GM21447 (cell line): ENCODE measurements around the gene NCR3LG1.
"Not testable (repeated sequence)": the region's sequence is repeated elsewhere in the genome, so short reads cannot be mapped to it uniquely, and the experiment has no call there.

Experiments
- ATAC-seq: cut with Tn5 transposase; IDR thresholded peaks from one replicate; pipeline ENCODE4 v1.9.1; 2021; ENCODE audit not compliant: unreplicated experiment

Gene NCR3LG1

GRCh38 chr11:17408641-17409040, 57.0 kb downstream of the NCR3LG1 start:
- ATAC-seq: no peak

GRCh38 chr11:17410606-17411379, 59.2 kb downstream of the NCR3LG1 start:
- ATAC-seq: no peak

GRCh38 chr11:17411418-17411817, 59.8 kb downstream of the NCR3LG1 start:
- ATAC-seq: no peak

DNA sequence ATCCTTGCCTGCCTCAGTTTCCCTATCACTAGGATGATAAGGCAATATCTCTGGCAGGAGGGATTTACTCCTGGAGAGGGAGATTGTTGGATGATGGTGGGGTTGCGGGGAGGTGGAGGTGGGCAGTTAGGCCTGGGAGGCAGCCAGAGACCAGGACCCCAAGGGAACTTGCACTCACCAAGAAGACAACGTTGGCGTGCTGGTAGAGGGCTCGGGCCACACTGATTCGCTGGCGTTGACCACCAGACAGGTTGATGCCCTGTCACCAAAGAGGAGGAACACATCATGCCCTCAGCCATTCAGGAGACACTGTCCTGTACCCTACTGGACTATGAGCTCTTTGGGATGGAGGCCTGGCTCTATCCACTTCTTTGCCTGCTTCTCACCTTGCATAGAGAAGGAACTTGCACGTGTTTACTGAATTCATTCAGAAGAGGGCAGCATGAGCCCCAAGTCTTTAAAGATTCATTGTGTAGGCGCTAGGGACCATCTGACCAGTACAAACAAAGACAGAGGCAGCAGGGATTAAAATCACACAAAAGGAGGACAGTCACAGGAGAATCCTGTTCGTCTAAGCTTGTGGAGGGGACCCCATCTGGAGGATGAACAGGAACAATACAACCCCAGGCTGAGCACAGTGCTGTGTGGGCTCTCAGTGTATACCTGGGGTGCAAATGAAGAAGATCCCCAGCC, 61.0 kb downstream of the NCR3LG1 start:
- ATAC-seq: no peak

GRCh38 chr11:17413414-17414316, 62.1 kb downstream of the NCR3LG1 start:
- no peak for ATAC-seq

DNA sequence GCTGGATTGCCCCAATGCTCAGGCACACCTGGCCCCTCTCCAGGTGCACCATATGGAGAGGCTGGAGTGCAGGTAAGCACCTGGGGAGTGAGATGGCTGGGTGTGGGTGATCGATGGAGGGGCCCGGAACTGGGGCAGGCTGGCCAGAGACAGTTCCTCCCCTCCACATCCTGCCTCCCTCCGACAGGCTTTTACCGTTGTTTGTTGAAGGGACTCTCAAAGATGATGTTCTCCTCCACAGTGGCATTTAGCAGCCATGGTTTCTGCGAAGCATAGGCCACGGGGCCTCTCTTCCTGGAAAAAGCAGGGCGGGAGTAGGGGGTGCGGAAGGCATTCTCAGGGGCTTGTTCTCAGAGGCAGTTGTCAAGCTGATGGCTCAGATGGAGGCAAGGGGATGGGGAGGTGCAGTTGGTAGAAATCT, 62.7 kb downstream of the NCR3LG1 start:
- no peak for ATAC-seq

GRCh38 chr11:17414992-17415391, 63.4 kb downstream of the NCR3LG1 start:
- no peak for ATAC-seq

DNA sequence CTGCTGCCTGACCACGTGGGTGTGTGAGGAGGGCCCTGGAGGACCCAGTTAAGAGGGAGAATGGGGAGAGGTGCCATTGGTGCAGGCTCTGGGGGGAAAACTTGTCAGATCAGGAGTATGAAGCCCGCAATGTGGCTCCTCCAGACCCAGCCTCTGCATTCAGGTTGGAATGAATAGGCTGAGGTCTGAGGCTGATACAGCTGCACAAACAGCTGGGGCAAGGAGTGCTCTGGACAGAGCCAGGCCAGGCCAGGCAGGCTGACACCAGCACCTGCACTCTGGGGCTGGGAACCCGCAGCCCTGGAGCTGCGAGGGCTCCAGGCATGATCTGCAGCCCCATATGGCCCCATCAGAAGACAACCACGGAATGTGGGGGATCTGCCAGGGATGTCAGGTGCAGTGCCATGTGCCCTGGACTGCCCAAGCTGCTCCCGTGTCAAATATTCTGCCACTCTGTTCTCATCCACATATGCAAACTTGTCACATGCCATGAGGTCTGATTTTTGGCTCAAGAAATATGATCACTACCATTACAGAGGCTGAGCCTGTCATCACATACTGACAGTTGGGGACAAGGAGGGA, 64.0 kb downstream of the NCR3LG1 start:
- no peak for ATAC-seq

GRCh38 chr11:17416492-17416891, 64.9 kb downstream of the NCR3LG1 start:
- no peak for ATAC-seq

DNA sequence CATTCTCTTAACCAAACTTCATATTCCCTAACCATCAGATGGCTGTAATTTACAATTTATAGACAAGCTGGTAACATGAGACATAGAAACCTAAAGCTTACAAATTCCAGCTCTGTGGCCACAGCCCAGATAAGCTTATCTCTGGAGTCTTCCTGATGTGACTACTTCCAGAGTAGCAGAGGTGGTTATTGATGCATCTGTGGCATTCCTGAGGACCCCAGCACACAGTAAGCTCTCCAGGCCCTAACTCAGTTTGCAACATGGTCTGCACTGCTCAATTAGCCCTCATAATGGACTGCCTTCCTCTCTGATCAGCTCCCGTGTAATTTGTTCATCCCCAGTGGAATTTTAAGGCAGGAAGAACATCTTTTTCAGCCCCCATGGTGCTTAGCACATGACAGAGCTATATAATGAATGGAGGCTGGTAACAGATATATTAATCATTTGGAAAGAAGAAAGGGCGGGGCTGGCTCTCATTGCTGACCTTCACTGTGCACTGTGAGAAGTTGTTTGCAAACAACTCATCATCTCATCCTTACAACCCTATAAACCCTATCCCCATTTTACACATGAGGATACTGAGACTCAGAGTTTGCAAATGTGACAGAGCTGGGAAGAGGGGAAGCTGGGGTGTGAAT, 67.0 kb downstream of the NCR3LG1 start:
- ATAC-seq: no peak

DNA sequence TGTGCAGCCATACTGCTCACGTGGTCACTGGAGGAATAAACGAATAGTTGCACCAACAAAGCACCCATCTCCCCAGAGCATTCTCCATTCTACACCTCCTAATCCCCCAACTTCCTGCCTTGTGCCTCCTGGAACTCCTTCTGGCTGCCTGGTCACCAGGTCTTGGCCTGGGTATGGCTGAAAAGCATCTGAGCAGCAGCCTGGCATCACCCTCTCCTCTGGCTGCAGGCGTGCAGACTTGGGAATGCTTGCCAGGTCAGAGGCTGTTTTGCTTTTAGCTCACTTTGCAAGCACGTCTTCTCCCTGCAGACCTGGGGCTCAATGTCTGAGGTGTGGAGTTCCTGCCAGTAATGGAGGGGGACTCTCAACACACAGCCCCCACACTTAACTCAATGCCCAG, 70.2 kb downstream of the NCR3LG1 start:
- ATAC-seq: no peak

DNA sequence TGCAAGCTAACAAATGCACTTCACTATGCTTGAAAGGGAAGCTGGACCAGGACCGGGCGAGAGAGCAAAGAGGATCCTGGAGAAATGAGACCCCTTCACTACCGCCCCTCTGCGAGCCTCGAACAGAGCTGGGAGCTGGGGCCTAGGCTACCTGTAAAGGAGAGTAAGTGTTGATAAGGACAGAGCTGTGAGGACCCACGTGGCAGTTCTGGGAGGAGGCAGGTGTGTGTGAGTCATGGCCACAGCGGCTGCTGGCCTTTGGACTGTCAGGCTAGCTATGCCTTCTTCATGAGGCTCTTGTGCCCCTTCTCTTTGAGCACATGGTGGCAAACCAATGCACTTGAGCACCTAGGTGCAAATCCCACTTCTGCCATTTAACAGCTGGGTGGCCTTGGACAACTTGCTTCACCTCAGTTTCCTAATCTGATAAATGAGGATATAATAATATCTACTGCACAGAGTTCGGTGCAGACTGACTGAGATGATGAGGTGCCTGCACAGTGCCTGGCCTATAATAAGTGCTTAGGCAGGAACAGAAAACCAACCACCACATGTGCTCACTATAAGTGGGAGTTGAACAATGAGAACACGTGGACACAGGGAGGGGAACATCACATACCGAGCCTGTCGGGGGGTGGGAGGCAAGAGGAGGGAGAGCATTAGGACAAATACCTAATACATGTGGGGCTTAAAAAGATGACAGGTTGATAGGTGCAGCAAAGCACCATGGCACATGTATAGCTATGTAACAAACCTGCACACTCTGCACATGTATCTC, 72.1 kb downstream of the NCR3LG1 start:
- ATAC-seq: no peak

- ATAC-seq: not testable (repeated sequence)
Measured at GRCh38 chr11:17426233-17426632, 74.6 kb downstream of the NCR3LG1 start.
